Parietal lobe (tissue), 2 donors: ENCODE data around the gene OCIAD2. TPM values are rescaled to one million over a fixed set of nuclear protein-coding genes. Genes with fewer than 3 reads are reported as not detected.

Source experiments
- small RNA-seq: library from RNA; depleted of rRNA; stranded (forward); fragments of <200 nt; gene quantifications from one replicate; pipeline ENCODE3, GENCODE V24; 2014; ENCODE audit warnings: low replicate concordance
- total RNA-seq: library from RNA; depleted of rRNA; stranded (reverse); fragments of >200 nt; gene quantifications from one replicate; pipeline ENCODE4 v1.2.3, GENCODE V29; 2014

Gene OCIAD2, protein sequence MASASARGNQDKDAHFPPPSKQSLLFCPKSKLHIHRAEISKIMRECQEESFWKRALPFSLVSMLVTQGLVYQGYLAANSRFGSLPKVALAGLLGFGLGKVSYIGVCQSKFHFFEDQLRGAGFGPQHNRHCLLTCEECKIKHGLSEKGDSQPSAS
- total RNA-seq: 21.0 TPM

DNA sequence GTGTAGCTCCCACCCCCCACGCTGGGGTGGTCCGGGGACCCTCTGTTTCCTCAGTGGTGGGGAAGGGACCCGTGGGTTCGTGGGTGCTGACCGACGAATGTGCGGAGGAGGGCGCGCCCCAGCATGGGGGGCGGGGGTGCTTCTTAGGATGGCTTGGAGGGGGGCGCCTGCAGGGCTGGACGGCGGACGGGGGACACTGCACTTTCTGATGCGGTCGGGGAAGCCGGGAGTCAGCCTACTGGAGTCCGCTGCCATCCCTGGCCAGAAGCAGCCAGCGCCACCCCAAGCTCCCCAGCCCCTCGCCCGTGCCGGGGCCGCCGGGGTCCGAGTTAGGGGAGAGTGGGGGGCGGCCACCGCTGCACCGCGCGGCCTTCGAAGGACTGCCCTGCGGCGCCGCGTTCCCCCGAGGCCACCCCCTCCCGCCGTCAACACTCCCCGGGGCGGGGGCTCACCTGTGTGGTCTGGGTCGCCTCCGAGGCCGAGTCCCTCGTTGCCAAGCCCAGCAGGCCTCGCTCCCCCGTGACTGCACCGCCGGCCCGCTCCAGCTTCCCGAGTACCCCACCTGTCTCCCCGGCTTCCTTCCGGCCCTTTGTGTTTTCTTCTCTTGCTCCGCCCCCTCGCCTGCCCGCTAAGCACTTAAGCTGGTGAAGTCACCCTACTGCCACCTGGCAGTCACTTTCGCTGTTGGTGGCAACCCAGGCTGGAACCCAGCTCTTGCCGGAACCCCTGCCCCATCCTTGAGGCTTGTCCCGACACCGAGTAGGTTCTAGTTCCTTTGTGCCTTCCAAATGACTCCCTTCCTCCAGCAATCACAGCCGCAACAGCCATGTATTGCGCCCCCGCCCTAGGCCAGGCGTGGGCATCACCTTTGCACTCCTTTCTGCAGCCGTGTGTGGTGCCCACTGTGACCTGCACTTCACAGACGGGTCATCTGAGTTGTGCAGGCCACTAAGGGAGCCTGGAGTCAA is at the start of gene OCIAD2:
TSS of gene OCIAD2 (minus strand) at position 569 of the 968 bp plus-strand sequence. CDS start 2,225 bp downstream, outside the sequence.

Small RNA genes lying within 50 kb of the gene (small RNA-seq; reads per million reads assigned to genes)
- gene AC020593.1 (not detected), gene RNU6-158P (not detected)

Other genes with a start within 250 kb of the OCIAD2 start
- 143 TPM for gene FRYL, start 126.5 kb downstream of the OCIAD2 start, total RNA-seq
- 148 TPM for gene OCIAD1, start 75.7 kb downstream of the OCIAD2 start, total RNA-seq
- not detected for gene CWH43, start 79.5 kb upstream of the OCIAD2 start, total RNA-seq